SJSA1 (cell line): Measurements from ENCODE around the gene LMCD1. TPM values are rescaled to one million over a fixed set of nuclear protein-coding genes. Genes with fewer than 3 reads are reported as not detected.
A peak's percentile ranks its signal among the peaks of the same experiment; 100 is the strongest.

ENCODE experiments used
- DNase-seq, 2 experiments: peaks; one replicate each; pipeline ENCODE4 v3.0.0-alpha.2; 2015 to 2020; ENCODE audit warnings: low spot score in 2 of 2, low read depth in 1 of 2
- H3K27ac ChIP-seq: fragments of 250-450 bp; sonication (Bioruptor Pico); 2 replicates; pipeline ENCODE4 v1.5.1; 2020; ENCODE audit warnings: mild to moderate bottlenecking, moderate library complexity
- H3K27me3 ChIP-seq: fragments of 250-450 bp; sonication (Bioruptor Pico); replicated peaks from 2 replicates; pipeline ENCODE4 v1.5.1; 2020; ENCODE audit warnings: mild to moderate bottlenecking, moderate library complexity
- H3K36me3 ChIP-seq: fragments of 250-450 bp; sonication (Bioruptor Pico); 2 replicates; pipeline ENCODE4 v1.5.1; 2020; ENCODE audit warnings: mild to moderate bottlenecking
- H3K4me1 ChIP-seq: fragments of 250-450 bp; sonication (Bioruptor Pico); replicated peaks from 2 replicates; pipeline ENCODE4 v1.6.1; 2021; ENCODE audit warnings: mild to moderate bottlenecking
- H3K4me3 ChIP-seq: fragments of 250-450 bp; sonication (Bioruptor Pico); 2 replicates; pipeline ENCODE4 v1.5.1; 2020; ENCODE audit warnings: mild to moderate bottlenecking
- H3K9me3 ChIP-seq: fragments of 250-450 bp; sonication (Bioruptor Pico); replicated peaks from 2 replicates; pipeline ENCODE4 v1.5.1; 2020; ENCODE audit warnings: mild to moderate bottlenecking
- total RNA-seq: library from RNA; depleted of rRNA; stranded (reverse); fragments of >200 nt; shearing (Covaris generic); gene quantifications from 2 replicates; pipeline ENCODE4 v1.2.3, GENCODE V29; 2014

Gene LMCD1
- total RNA-seq, 1 experiment from 2014 or later = 15.6 TPM

GRCh38 chr3:8472549-8472948 lies 29.1 kb upstream of the LMCD1 start:
- H3K27me3 ChIP-seq = no peaks in the 10 kb centered on the region
- H3K4me3 ChIP-seq = no peak overlapping the region
- H3K27ac ChIP-seq = no peak overlapping the region
- no peak for DNase-seq
- H3K4me1 ChIP-seq = no peaks in the 10 kb centered on the region
- no peaks in the 10 kb centered on the region for H3K9me3 ChIP-seq
- H3K36me3 ChIP-seq = no peaks in the 10 kb centered on the region

GRCh38 chr3:8473029-8473428 lies 28.6 kb upstream of the LMCD1 start:
- H3K9me3 ChIP-seq = no peaks in the 10 kb centered on the region
- H3K4me3 ChIP-seq = no peak overlapping the region
- H3K36me3 ChIP-seq = no peaks in the 10 kb centered on the region
- no peaks in the 10 kb centered on the region for H3K4me1 ChIP-seq
- H3K27ac ChIP-seq = no peak overlapping the region
- DNase-seq = no peak
- H3K27me3 ChIP-seq = no peaks in the 10 kb centered on the region

GRCh38 chr3:8473990-8474389 lies 27.6 kb upstream of the LMCD1 start:
- Histone ChIP-seq H3K4me1 (no peaks in the 10 kb centered on the region), H3K4me3 (no peak overlapping the region), H3K27me3 (no peaks in the 10 kb centered on the region), H3K27ac (no peak overlapping the region), H3K36me3 (no peaks in the 10 kb centered on the region), H3K9me3 (no peaks in the 10 kb centered on the region)
- DNase-seq = no peak

- H3K4me3 ChIP-seq = no peak overlapping the region
- H3K27ac ChIP-seq = no peak overlapping the region
- no peaks in the 10 kb centered on the region for H3K27me3 ChIP-seq
- H3K36me3 ChIP-seq = no peaks in the 10 kb centered on the region
- no peaks in the 10 kb centered on the region for H3K9me3 ChIP-seq
- H3K4me1 ChIP-seq = no peaks in the 10 kb centered on the region
- DNase-seq = no peak
Measured at GRCh38 chr3:8474991-8475390, 26.6 kb upstream of the LMCD1 start.

- Histone ChIP-seq H3K36me3 (no peaks in the 10 kb centered on the region), H3K4me3 (no peak overlapping the region), H3K27ac (no peak overlapping the region), H3K4me1 (peaks cover 33% of the 10 kb centered on the region), H3K9me3 (no peaks in the 10 kb centered on the region), H3K27me3 (no peaks in the 10 kb centered on the region)
- no peak for DNase-seq
Measured at GRCh38 chr3:8480699-8481098, 20.9 kb upstream of the LMCD1 start.

- DNase-seq = no peak
Measured at GRCh38 chr3:8481380-8481779, 20.2 kb upstream of the LMCD1 start.

GRCh38 chr3:8482263-8482662 lies 19.4 kb upstream of the LMCD1 start:
- H3K27ac ChIP-seq = peak overlapping the region; percentile 42; the same call in 1 of the 2 replicates
- DNase-seq = no peak
- H3K4me1 ChIP-seq = peaks cover 36% of the 10 kb centered on the region

More at GRCh38 chr3:8481380-8481779, 20.2 kb upstream of the LMCD1 start:
- Histone ChIP-seq H3K4me1 (peaks cover 36% of the 10 kb centered on the region), H3K9me3 (no peaks in the 10 kb centered on the region), H3K27ac (no peak overlapping the region), H3K4me3 (no peak overlapping the region), H3K27me3 (no peaks in the 10 kb centered on the region), H3K36me3 (no peaks in the 10 kb centered on the region)

GRCh38 chr3:8482960-8483665 lies 18.5 kb upstream of the LMCD1 start:
- peak; percentile 71 to 73 for DNase-seq
- Histone ChIP-seq H3K36me3 (no peaks in the 10 kb centered on the region), H3K27me3 (no peaks in the 10 kb centered on the region), H3K4me1 (peaks cover 36% of the 10 kb centered on the region), H3K27ac (peak overlapping the region; percentile 42), H3K4me3 (no peak overlapping the region), H3K9me3 (no peaks in the 10 kb centered on the region)

More at GRCh38 chr3:8482263-8482662, 19.4 kb upstream of the LMCD1 start:
- H3K36me3 ChIP-seq = no peaks in the 10 kb centered on the region
- no peak overlapping the region for H3K4me3 ChIP-seq
- no peaks in the 10 kb centered on the region for H3K9me3 ChIP-seq
- no peaks in the 10 kb centered on the region for H3K27me3 ChIP-seq

GRCh38 chr3:8484409-8485140 lies 17.0 kb upstream of the LMCD1 start:
- DNase-seq = no peak
- Histone ChIP-seq H3K4me3 (no peak overlapping the region), H3K27ac (peak overlapping the region; percentile 76), H3K27me3 (no peaks in the 10 kb centered on the region), H3K9me3 (no peaks in the 10 kb centered on the region), H3K36me3 (no peaks in the 10 kb centered on the region), H3K4me1 (peaks cover 44% of the 10 kb centered on the region)

GRCh38 chr3:8485141-8485870 lies 16.3 kb upstream of the LMCD1 start:
- H3K36me3 ChIP-seq = no peaks in the 10 kb centered on the region
- no peaks in the 10 kb centered on the region for H3K9me3 ChIP-seq
- H3K4me3 ChIP-seq = no peak overlapping the region
- H3K4me1 ChIP-seq = peaks cover 52% of the 10 kb centered on the region
- peak overlapping the region; percentile 76 for H3K27ac ChIP-seq
- DNase-seq = peak in 1 of 2 experiments; percentile 43
- H3K27me3 ChIP-seq = no peaks in the 10 kb centered on the region

- Histone ChIP-seq H3K9me3 (no peaks in the 10 kb centered on the region), H3K36me3 (no peaks in the 10 kb centered on the region), H3K27me3 (no peaks in the 10 kb centered on the region), H3K4me1 (peaks cover 57% of the 10 kb centered on the region), H3K27ac (peak overlapping the region; percentile 76), H3K4me3 (no peak overlapping the region)
- no peak for DNase-seq
Measured at GRCh38 chr3:8485943-8486342, 15.7 kb upstream of the LMCD1 start.

- Histone ChIP-seq H3K9me3 (no peaks in the 10 kb centered on the region), H3K4me3 (no peak overlapping the region), H3K36me3 (no peaks in the 10 kb centered on the region), H3K4me1 (peaks cover 57% of the 10 kb centered on the region), H3K27me3 (no peaks in the 10 kb centered on the region), H3K27ac (no peak overlapping the region)
- DNase-seq = no peak
Measured at GRCh38 chr3:8486434-8486833, 15.2 kb upstream of the LMCD1 start.

GRCh38 chr3:8486936-8487335 lies 14.7 kb upstream of the LMCD1 start:
- H3K4me1 ChIP-seq = peaks cover 57% of the 10 kb centered on the region

GRCh38 chr3:8488411-8488810 lies 13.2 kb upstream of the LMCD1 start:
- no peaks in the 10 kb centered on the region for H3K9me3 ChIP-seq
- peaks cover 48% of the 10 kb centered on the region for H3K4me1 ChIP-seq
- no peaks in the 10 kb centered on the region for H3K36me3 ChIP-seq
- H3K27me3 ChIP-seq = no peaks in the 10 kb centered on the region
- H3K4me3 ChIP-seq = no peak overlapping the region
- no peak for DNase-seq
- H3K27ac ChIP-seq = no peak overlapping the region

More at GRCh38 chr3:8486936-8487335, 14.7 kb upstream of the LMCD1 start:
- no peak overlapping the region for H3K4me3 ChIP-seq
- no peaks in the 10 kb centered on the region for H3K36me3 ChIP-seq
- H3K27ac ChIP-seq = no peak overlapping the region
- DNase-seq = no peak
- no peaks in the 10 kb centered on the region for H3K9me3 ChIP-seq
- H3K27me3 ChIP-seq = no peaks in the 10 kb centered on the region
